NCI-H82 treated with DMSO at 0.1 percent for 48 hours (cell line): ENCODE data around the gene PAGR1.
A peak's percentile ranks its signal among the peaks of the same experiment; 100 is the strongest.
"Not testable (repeated sequence)": the region's sequence is repeated elsewhere in the genome, so short reads cannot be mapped to it uniquely, and the experiment has no call there.

ENCODE experiments used
- DNase-seq: peaks from one replicate; lab custom pipeline; 2025; ENCODE audit not compliant: unreplicated experiment; lab: John Stamatoyannopoulos, UW

Gene PAGR1

DNA sequence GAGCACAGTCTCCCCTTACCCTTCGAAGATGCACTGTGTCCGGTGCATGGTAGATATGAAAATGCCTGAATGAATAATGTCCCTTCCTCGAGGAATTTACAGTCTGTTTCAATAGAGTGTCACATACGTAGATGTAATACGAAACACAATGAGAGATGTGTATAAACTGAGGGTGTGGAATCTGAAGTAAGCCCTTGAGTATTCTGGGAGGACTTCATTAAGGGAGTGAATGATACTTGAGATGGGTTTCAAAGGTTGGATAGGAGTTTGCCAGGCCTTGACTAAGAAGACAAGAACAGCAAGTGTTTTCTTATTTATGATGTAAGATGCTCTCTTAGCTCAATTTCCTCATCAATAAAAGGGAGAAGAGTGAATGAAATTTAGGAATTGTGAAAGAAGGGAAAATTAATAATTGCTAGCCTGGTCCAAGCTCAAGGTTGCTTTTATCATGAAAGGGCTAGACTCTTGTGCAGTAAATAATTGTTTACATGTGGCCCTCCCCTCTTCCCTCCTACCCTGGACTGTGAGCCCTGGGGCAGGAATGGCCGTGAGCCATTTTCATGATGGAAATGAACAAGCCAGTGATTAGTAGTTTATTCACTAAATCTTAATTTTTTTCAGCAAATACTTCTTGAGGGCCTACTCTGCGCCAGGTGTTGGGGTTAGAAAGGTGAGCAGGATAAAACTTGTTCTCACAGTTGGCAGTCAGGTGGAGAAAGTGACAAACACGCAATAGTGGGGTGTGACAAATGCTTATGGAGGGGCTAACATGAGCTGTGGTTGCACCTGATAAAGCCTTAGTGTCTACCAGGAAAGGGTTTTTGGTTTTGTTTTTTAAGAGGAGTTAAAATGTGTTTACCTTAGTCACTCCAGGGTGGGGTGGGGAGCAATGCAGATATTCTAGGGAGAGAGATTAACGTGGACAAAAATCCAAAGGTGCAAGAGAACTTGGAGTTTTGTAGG is 23.8 kb upstream of the PAGR1 start:
- no peak for DNase-seq

DNA sequence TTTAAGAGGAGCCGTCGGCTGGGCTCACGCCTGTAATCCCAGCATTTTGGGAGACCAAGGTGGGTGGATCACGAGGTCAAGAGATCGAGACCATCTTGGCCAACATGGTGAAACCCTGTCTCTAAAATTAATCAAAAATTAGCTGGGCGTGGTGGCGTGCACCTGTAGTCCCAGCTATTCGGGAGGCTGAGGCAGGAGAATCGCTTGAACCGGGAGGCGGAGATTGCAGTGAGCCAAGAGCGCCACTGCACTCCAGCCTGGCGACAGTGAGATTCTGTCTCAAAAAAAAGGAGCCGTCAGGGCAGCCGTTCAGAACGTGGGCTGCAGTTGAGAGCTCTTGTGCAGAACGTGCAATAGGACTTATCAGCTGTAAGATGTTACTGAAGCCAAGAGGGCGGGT is 22.8 kb upstream of the PAGR1 start:
- not testable (repeated sequence) for DNase-seq

GRCh38 chr16:29794231-29794710 is 21.7 kb upstream of the PAGR1 start:
- no peak for DNase-seq

DNA sequence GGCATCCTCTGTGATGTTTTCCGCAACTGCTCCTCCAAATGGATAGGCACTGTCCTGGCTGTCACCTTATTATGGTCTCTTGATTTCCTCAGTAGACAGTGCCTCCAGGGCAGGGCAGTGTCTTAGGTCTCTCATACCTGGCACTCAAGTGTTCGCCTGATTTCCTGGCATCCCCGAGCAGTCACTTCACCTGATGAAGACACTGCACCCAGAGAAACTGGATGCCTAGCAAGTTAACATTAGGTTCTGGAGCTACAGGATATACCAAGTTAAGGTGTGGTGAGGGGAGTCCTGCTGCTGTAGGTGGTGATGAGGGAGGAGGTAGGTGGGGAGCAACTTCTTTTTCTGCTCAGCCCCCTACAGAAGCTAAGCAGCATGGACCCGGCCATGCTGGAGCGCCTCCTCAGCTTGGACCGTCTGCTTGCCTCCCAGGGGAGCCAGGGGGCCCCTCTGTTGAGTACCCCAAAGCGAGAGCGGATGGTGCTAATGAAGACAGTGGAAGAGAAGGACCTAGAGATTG is 13.5 kb upstream of the PAGR1 start:
- no peak for DNase-seq

GRCh38 chr16:29804020-29804419 is 11.9 kb upstream of the PAGR1 start:
- DNase-seq, result no peak

- DNase-seq, result no peak
Observed at GRCh38 chr16:29804455-29805231, 11.3 kb upstream of the PAGR1 start.

DNA sequence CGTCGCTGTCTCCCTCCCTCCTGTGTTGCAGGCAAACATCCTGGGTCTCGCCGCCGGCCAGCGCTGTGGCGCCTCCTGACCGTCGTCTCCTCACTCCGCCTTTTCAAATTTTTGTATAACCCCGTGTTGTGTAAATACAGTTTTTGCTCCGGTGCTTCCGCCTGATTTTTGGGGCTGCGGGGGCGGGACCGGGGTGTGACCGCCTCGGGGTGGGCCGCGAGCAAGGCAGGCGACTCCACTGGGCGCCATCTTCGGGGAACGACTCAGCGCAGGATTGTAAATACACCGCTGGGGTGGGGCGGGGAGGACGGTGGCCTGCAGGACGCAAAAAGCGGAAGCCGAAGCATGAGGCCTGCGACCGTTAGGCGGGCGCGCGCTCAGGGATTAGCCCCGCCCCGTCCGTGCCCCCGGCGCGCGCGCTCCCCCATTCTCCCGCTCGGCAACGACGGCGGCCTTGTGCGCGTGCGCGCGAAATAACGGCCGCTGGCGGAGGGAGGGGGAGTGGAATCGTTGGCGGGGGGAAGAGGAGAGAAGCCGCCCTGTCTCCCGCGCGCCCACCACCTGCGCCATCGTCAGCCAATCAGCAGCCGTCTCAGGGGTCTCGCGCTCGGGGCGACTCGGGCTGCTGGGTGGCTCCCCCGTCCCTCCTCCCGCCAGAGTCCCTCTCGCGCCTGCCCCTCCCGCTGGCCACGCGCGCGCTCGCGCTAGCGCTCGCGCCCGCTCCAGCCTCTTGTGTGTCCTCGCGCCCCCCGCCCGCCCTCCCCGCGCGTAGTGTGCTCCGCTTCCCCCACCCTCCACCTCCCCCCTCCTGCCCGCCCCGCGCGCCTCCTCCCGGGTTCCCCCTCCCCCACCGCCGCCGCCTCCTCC is 10.5 kb upstream of the PAGR1 start:
- DNase-seq, result peak; percentile 88

- peak; percentile 67 for DNase-seq
Observed at GRCh38 chr16:29806099-29806579, 9.8 kb upstream of the PAGR1 start, which contains the start of gene MAZ. TSS of gene MAZ (plus strand) at chr16:29806529. CDS start at chr16:29806702, 173 bp downstream.

- no peak for DNase-seq
Observed at GRCh38 chr16:29806641-29807425, 9.1 kb upstream of the PAGR1 start.

DNA sequence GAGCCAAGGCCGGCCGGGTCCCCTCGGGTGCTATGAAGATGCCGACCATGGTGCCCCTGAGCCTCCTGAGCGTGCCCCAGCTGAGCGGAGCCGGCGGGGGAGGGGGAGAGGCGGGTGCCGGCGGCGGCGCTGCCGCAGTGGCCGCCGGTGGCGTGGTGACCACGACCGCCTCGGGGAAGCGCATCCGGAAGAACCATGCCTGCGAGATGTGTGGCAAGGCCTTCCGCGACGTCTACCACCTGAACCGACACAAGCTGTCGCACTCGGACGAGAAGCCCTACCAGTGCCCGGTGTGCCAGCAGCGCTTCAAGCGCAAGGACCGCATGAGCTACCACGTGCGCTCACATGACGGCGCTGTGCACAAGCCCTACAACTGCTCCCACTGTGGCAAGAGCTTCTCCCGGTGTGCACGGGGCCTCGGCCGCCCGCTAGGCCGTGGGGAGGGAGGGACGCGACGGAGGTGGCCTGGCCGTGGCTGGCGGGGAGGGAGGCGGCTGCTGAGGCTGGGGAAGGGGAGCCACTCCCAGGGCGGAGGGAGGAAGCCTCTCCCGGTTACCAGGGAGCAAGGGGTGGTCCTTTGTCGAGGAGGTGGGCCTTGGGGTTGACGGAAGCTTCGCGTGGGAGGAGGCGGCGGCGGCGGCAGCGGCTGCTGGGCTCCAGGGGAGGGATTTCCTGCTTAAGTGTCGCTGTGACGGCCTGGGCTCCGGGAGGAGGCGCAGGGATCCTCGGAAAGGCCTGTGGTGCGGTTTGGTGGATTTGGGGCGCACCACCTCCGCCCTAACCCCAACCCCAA is 8.3 kb upstream of the PAGR1 start:
- peak; percentile 45 for DNase-seq

- DNase-seq, result no peak
Observed at GRCh38 chr16:29808219-29808900, 7.6 kb upstream of the PAGR1 start.

- DNase-seq, result no peak
Observed at GRCh38 chr16:29809031-29809747, 6.8 kb upstream of the PAGR1 start.

DNA sequence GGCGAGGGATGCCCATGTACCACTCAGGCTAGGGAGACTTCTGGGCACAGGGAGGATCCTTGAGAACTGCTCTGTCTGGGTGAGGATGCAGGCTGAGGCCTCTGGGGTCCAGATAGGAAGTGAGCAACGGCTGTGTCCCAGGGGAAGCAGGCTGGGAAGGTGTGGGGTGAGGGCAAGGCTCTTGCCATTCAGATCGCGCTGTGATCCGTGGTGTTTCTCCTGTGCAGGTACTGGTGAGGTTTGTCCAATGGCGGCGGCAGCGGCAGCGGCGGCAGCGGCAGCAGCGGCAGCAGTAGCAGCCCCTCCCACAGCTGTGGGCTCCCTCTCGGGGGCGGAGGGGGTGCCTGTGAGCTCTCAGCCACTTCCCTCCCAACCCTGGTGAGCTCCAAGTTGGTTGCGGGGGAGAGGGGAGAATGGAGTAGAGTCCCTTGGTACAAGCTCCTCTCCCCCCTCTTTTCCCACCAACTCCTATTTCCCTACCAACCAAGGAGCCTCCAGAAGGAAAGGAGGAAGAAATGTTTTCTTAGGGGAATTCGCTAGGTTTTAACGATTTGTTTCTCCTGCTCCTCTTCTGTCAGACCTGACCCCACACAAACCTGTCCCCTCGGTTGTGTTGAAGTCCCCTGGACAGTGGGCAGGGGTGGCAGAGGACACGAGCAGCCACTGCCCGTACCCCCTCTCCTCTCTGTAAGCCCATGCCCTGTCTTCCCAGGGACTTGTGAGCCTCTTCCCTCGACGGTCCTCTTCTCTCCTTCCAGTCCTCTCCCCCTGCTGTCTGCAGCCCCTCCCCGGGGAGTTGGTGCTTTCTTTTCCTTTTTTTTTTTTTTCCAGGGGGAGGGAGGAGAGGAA is 5.9 kb upstream of the PAGR1 start:
- DNase-seq, result no peak

- no peak for DNase-seq
Observed at GRCh38 chr16:29810699-29811169, 5.2 kb upstream of the PAGR1 start.

DNA sequence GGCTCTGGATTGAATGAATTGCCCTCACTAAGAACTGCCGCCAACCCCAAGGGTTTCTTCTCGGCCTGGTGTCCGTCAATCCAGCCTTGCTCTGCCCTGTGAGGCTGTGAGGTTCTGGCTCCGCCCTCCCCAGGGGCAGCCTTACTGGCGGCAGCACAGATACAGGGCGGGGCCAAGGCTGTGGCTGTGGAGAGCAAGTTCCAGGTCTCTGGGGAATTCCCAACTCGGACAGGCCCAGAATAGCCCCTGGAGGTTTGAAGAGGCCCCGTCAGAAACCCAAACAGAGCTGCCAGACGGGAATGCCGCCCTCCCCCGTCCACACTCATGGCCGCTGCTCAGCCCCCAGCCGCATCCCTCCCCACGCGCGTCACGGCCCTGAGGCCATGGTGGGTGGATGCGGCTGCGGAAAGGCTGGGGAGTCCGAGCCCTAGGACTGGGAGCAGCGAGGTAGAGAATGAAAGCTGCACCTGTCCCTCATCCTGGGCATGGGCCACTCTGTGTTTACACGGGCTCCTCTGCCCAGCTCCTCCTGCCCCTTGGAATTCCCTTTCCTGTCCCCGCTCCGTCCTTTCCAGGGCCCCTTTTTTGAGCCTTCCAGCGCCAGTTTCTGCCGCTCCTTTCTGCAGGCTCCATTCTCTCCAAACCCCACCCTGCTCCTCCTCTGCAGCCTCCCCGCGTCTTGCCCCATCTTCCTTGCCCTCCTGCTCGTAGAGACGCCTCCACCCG is 4.6 kb upstream of the PAGR1 start:
- DNase-seq, result peak; percentile 87
